GM19324 (cell line): ENCODE measurements around the gene METTL26.

ENCODE experiments used
- ATAC-seq: cut with Tn5 transposase; IDR thresholded peaks from one replicate; pipeline ENCODE4 v1.9.1; 2021; ENCODE audit warnings: mild to moderate bottlenecking, moderate library complexity; ENCODE audit not compliant: unreplicated experiment, low FRiP score

The METTL26 gene

DNA sequence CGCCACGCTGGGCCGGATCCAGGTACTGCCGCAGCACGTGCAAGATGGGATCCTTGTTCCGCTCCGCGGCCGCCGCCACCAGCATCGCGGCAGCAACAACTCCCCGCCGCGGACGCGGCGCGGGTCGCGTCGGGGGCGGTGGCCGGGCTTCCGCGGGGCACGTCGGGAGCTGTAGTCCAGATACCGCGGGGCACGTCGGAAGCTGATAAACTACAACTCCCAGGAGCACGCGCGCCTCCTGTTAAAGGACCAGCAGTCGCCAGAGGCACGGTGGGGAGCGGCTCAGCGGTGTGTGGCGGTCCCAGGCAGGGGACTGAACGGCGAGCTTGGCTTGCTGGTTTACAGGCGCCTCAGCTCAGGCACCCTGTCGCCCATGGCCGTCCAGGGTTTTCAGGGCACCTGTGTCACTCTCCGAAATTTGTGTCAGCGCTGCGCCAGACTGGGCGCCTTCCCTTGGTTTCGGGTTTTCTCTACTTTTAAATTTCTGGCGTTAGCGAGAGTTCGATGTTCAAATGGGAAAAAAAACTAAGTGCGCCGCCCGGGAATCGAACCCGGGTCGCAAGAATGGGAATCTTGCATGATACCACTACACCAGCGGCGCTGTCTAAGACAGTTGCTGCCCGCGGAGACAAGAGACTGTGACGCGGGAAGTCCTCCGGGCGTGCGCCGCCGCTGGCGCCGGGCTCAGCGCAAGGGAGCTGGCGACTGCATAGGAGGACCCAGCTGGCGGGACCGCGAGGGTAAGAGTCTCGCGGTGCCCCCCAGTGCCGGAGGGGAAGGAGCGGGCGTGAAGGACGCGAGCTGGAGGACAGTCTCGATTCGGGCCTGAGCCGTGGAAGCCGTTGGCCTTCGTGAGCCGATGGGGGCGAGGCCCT, at the start of gene METTL26:
Gene METTL26 (minus strand): TSS at position 100 of the 875 bp plus-strand sequence. CDS start 15 bp downstream, at position 85.
- ATAC-seq, result peak; percentile 70

DNA sequence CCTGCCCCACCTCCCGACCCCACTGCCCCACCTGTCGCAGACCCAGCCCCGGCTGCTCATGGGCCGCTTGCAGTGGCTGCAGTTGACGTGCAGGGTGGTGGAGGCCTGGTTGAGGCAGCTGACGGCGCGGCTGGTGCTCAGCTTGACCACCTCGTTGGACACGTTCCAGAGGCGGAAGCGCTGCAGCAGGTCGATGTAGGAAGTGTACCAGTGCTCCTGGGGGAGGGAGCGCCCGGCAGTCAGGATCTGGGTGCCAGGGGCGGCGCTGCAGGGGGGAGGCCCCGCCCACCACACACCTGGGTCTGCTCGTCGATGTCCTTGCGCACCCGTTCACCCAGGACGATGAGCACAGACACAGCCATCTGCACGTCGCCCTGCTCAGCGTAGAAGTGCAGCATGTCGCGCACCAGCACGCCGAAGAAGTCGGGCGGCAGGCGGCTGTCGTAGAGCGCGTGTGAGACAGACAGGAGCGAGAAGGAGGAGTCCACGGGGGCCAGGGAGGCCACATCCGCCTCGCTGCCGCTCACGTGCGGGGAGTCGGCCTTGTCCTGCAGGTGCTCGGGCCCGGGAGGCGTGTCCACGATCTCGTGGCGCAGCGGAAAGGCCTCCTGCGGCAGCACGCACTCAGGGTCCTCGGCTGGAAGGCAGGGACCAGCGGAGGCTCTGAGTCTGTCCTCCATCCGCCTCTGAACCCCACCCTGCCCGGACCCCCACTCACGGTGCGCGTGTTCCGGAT, 49.0 kb upstream of the METTL26 start:
- ATAC-seq, result no peak

DNA sequence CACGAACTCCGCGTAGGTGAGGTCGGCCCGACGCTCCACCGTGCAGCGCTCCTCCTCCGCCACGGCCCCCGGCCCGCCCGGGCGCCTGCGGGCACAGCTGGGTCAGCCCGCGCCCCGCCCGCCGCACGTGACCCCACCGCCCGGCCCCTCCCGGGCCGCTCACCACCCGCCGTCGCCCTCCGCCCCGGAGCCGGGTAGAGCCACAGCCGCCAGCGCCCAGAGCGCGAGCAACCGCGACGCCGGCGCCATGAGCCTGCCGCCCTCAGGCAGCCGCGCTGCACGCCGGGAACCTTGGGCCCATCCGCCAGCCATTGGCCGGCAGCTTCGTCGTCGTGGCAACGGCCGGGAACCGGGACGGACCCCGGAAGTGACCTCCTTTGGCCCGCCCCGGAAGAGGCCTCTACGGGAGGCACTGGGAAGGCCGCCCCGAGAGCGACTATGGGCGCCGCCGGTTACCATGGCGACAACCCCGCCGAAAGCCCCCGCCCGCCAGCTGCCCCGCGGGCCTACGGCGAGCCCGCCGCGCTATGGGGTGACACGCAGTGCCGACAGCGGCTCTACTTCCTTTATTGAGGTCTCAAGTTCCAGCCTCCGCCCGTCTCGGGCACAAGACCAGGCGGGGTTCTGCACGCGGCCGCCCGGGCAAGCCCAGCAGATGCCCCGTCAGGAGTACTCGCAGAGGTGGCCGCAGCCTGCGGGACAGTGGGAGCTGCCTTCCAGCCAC, 48.1 kb upstream of the METTL26 start, which contains the start of gene JMJD8:
Gene JMJD8 (minus strand): TSS at position 264 of the 724 bp plus-strand sequence. CDS start 15 bp downstream, at position 249.
- peak; percentile 50 for ATAC-seq

DNA sequence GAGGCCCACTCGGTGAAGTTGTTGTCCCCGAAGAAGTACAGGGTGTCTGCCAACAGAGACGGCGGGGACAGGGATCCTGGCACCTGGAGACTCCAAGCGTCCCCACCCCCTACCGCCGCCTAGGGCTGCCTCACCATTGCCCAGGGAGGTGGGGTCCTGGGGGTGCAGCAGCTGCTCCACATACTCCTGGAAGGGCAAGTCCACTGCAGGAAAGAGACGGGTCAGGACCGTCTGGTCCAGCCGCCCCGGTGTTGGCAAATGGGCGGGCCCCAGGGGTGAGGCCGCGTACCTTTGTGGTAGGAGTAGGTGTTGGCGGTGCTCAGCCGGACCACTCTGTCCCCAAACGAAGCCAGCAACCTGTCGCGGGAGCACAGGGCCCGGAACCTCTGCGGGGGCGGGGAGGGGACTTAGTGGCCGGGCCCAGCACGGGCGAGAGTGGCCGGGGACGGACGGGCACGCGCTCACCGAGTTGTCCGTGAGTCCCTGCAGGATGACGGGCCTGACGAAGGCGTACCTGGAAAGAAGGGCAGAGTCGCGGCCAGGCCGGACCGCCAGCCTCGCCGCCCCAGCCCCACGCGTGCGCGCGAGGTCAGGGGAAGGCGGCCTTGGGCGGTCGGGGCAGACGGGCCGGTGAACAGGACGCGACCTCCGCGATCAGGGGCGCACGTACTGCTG, 47.4 kb upstream of the METTL26 start:
- ATAC-seq, result no peak

DNA sequence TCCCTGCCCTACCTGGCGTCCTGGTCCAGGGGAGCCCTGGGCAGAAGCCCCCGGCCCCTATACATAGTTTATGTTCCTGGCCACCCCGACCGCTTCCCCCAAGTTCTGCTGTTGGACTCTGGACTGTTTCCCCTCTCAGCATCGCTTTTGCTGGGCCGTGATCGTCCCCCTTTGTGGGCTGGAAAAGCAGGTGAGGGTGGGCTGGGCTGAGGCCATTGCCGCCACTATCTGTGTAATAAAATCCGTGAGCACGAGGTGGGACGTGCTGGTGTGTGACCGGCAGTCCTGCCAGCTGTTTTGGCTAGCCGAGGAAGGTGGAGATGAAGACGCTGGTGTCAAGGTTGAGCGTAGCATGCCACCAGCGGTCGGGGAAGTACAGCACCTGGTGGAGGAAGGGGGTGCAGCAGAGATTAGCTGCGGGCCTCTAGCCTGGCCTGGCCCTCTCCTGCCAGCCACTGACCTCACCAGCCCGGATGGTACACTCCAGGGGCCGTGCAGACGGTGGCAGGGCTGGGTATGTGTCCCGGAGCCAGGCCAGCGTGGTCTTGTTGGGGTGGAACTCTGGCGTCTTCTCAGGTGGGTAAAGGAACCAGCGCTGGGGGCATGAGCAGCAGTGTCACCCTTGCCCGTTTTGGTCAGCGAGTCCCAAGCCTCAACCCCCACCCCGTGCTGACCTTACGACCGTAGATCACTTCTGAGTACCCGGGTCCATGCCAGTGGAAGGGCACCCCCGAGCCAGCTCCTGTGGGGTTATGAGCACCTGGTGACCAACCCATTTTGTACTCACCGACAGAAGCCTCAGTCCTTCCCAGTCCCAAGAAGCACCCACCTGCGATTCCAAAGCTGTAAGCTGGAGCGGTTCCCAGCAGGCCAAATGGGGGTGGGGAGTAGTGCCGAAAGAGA, 46.6 kb upstream of the METTL26 start:
- ATAC-seq, result no peak

DNA sequence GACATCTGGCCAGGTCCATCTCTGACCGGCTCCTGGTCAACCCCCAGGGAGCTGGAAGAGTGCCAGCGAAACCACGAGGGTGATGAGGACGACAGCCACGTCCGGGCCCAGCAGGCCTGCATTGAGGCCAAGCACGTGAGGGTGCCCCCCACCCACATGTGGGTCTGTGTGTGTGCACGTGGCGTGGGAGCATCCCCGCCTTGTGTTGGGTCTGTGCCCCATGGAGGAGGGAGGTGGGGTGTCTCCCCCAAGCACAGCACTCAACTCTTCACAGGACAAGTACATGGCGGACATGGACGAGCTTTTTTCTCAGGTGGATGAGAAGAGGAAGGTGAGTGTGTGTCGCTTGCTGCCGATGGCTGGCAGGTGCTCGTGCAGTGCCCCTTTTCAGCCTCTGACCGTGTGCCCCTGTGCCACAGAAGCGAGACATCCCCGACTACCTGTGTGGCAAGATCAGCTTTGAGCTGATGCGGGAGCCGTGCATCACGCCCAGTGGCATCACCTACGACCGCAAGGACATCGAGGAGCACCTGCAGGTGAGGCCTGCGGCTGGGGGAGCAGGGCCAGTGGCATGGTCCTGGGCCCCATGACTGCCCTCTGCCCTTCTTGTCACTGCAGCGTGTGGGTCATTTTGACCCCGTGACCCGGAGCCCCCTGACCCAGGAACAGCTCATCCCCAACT, 45.8 kb upstream of the METTL26 start:
- ATAC-seq, result no peak

DNA sequence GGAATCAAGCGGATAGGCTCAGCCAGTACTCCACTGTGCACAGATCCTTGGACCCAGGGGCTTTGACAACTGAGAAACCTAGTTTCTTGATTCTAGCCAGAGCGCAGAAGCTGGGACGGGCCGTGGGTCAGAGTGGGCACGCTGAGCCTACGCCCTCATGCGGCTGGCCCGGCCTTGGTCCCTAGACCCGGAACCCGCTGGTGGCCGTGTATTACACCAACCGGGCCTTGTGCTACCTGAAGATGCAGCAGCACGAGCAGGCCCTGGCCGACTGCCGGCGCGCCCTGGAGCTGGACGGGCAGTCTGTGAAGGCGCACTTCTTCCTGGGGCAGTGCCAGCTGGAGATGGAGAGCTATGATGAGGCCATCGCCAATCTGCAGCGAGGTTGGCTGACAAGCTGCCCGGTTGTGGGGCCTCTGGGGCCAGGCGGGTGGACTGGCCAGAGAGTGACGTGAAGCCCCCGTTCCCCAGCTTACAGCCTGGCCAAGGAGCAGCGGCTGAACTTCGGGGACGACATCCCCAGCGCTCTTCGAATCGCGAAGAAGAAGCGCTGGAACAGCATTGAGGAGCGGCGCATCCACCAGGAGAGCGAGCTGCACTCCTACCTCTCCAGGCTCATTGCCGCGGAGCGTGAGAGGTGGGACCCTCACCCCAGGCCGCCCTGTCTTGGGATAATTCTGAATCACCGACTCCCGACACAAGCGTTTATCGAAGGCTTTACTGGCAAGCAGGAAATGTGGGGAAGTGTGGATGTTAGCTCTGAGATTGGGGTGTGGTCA, 45.1 kb upstream of the METTL26 start:
- ATAC-seq, result no peak

DNA sequence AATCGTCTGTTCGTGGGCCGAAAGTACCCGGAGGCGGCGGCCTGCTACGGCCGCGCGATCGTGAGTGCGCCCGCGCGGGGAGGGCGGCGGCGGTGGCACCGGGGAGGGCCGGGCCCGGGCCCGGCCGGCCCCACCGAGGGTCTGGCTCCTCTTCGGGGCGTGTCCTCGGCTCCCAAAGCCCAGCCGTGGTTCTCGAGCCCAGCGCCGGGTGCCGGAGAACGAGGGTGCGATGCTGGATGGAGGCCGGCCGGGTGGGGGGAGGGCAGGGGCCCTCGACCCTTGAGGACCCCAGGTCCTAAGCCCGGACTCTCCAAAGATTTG, 44.5 kb upstream of the METTL26 start:
- peak; percentile 2 for ATAC-seq

DNA sequence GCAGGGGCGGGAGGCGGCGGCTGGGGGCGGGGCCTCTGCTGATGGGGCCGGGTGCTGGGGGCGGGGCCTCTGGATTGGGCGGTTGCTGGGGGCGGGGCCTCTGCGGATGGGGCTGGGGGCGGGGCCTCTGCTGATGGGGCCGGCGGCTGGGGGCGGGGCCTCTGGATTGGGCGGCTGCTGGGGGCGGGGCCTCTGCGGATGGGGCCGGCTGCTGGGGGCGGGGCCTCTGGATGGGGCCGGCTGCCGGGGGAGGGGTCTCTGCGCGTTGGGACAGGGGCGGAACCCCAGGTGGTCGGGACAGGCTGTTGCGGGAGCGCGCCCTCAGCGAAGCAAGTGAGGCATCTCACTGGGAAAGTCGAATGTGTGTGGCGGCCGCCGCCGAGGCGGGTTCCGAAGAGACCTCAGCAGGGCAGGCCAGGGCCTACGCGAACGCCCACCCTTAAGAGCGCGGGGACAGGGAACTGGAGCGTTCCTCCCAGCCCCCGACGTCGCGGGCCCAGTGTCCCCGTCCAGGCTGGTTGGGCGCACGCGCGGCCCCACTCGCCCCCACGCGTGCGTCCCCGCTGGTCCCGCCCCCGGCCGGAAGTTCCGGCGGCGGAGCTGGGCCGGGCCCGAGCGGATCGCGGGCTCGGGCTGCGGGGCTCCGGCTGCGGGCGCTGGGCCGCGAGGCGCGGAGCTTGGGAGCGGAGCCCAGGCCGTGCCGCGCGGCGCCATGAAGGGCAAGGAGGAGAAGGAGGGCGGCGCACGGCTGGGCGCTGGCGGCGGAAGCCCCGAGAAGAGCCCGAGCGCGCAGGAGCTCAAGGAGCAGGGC, 43.9 kb upstream of the METTL26 start, which contains the start of gene STUB1:
Gene STUB1 (plus strand): TSS at position 597 of the 811 bp plus-strand sequence. CDS start 116 bp downstream, at position 713.
- ATAC-seq, result peak; percentile 61

DNA sequence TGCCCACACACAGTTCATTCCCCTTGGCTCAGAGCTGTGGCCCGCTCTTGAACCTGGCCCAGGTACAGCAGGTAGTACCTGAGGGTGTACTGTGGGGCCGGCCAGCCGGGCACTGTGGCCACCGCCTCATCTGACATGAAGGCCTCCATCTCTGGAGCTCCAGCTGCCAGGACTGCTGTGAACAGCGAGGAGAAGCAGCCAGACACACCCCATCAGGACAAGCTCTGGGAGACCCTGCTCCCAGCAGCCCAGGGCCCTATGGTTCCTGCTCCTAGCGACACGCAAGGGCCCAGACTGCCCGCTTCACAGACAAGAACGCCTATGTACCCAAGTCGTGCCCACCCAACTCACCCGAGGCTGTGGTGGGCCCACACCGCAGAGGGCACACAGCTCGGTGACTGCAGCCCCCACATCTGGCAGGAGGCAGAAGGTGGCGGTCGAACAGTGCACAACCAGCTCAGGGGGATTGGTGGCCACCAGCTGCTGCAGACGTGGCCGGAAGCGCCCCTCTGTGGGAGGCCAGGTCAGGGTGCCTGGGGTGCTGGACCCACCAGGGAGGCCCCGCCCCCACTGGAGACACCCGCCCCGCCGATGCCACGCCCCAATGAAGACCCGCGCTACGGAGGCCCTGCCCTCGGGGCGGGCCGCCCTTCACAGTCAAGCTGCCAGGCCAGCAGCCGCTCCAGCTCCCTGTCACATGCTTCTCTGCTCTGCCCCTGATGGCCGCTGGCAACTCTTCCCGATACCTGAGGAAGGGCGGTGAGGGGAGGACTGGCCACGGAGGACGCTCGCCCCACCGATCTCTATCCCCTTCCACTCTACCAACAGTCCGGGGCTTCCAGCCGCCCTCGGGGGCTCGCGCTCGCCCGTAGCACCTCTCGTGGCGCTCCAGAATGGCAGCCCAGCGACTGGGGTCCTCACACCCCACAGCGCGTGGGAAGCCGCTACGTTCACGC, 43.0 kb upstream of the METTL26 start:
- peak; percentile 1 for ATAC-seq

DNA sequence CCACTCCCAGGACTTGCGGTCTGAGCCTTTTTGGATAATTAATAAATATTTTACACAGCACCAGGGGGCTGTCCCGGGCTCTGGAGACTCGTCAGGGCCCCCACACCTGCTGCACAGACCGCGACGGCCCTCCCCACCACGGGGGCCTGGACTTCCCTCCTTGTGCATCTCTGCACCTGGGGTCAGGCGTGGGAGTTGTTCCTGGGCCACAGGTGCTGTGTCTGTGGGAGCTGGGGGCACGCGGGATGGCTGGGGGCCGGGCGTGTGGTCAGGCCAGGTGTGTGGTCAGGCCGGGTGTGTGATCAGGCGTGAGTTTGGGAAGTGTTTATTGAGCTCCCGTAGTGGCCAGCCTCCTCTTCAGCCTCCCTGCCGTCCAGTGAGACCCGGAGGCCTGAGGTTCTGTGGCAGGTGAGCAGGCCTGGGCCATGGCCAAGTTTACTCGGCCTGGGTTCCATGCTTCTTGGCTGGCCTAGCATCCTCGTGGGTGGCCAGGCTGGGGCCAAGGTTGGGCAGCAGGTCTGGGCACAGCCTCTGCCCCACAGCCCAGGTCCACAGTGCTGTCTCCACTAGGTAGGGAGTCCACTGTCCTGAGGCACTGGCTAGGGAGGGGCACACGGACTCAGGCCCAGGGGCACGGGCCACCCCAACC, 42.2 kb upstream of the METTL26 start:
- no peak for ATAC-seq

DNA sequence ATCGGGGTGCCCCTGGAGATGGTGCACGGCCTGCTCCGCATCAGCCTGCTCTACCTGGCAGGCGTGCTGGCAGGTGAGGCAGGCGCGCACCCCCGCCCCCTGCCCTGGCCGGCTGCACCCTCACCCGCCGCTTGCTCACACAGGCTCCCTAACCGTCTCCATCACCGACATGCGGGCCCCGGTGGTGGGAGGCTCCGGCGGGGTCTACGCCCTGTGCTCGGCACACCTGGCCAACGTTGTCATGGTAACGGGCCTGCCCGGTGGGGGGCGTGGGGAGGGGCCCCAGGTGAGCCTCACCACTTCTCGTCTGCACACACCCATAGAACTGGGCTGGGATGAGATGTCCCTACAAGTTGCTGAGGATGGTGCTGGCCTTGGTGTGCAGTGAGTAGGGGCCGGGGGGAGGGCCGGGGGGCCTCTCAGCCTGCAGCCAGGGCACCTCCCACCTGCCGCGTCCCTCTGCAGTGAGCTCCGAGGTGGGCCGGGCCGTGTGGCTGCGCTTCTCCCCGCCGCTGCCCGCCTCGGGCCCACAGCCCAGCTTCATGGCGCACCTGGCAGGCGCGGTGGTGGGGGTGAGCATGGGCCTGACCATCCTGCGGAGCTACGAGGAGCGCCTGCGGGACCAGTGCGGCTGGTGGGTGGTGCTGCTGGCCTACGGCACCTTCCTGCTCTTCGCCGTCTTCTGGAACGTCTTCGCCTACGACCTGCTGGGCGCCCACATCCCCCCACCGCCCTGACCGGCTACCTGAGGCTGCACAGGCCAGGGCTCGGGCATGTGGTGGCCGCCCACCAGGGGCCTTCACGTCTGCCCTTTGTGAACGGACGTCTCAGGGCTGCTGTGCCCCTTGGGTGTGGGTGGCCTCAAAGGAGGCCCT, 41.4 kb upstream of the METTL26 start:
- no peak for ATAC-seq

DNA sequence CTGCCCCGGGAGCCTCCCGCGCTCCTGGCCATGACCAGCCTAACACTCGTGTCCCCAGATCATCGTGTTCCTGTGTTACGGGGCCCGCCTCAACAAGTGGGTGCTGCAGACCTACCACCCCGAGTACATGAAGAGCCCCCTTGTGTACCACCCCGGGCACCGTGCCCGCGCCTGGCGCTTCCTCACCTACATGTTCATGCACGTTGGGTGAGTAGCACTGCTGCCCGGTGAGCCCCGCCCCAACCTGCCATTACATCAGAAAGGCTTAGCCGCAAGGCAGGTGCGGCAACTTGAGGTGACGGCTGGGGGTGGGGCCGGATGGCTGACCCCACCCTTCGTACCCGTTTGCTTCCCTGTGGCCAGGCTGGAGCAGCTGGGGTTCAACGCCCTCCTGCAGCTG, 40.8 kb upstream of the METTL26 start:
- no peak for ATAC-seq

DNA sequence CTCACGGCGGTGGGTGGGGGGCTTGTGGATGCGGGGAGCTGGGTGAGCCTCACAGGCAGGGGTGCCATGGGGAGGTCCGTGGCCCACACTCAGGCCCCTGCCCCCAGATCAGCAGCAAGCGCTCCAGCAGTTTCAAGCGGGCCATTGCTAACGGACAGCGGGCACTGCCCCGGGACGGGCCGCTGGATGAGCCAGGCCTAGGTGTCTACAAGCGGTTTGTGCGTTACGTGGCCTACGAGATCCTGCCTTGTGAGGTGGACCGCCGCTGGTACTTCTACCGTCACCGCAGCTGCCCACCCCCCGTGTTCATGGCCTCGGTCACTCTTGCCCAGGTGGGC, 40.4 kb upstream of the METTL26 start:
- no peak for ATAC-seq
